ENCODE results near the gene CDC14A.

DNA sequence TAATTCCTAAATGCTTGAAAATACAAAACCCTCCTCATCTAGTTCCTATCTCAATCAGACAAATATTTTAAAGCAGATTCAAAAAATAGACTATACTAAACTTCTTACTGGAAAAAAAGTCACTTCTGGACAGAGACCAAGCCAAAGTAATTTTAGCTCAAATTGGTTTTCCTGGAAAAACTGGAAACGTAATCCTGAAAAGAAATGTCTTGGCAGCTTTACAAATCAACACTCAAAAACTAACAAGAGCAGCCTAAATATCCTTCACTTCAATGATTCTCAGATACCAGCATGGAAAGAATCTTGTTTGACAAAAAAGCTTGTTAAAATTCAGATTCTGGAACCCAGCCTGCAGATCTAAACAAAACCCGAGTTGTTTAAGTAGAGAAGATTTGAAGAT lies 176.6 kb downstream of the CDC14A start:
- TF ChIP-seq, protein P1, sequence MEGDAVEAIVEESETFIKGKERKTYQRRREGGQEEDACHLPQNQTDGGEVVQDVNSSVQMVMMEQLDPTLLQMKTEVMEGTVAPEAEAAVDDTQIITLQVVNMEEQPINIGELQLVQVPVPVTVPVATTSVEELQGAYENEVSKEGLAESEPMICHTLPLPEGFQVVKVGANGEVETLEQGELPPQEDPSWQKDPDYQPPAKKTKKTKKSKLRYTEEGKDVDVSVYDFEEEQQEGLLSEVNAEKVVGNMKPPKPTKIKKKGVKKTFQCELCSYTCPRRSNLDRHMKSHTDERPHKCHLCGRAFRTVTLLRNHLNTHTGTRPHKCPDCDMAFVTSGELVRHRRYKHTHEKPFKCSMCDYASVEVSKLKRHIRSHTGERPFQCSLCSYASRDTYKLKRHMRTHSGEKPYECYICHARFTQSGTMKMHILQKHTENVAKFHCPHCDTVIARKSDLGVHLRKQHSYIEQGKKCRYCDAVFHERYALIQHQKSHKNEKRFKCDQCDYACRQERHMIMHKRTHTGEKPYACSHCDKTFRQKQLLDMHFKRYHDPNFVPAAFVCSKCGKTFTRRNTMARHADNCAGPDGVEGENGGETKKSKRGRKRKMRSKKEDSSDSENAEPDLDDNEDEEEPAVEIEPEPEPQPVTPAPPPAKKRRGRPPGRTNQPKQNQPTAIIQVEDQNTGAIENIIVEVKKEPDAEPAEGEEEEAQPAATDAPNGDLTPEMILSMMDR (IDR thresholded peaks at IDR 0.05), result no peak
- TF ChIP-seq EP300 (IDR thresholded peaks at IDR 0.05) (no peak), POLR2A (IDR thresholded peaks at IDR 0.05) (no peak)

Measured in tibial nerve (tissue), 4 donors.